H1 (cell line): Measurements from ENCODE around the gene CACNA1E. TPM values are rescaled to one million over a fixed set of nuclear protein-coding genes. Genes with fewer than 3 reads are reported as not detected.

Source experiments
- CTCF ChIA-PET: fragments of 300-600 bp; sonication (Branson Sonifier 250); formaldehyde crosslinking; loops from one replicate; lab custom pipeline; 2021; ENCODE audit not compliant: partially characterized antibody; lab: Charles Lee
- POLR2A ChIA-PET: fragments of 300-600 bp; sonication (Branson Sonifier 250); formaldehyde crosslinking; loops from one replicate; lab custom pipeline; 2021; ENCODE audit warnings: inconsistent platforms; ENCODE audit not compliant: partially characterized antibody; lab: Charles Lee
- DNase-seq, 2 experiments: peaks; one replicate each; pipeline versions ENCODE4 v3.0.0 to v3.0.0-alpha.2; 2010 to 2022; ENCODE audit warnings: low spot score in 2 of 2, low read depth in 1 of 2, mixed read lengths in 1 of 2
- FAIRE-seq: peaks from 2 replicates; lab custom pipeline; 2011; peaks lifted over from hg19 to GRCh38; lab: Jason Lieb, UNC
- H2AFZ ChIP-seq: 2 replicates; pipeline ENCODE4 v1.8.1; 2012; ENCODE audit warnings: low read length, inconsistent platforms
- H2AK5ac ChIP-seq: 2 replicates; pipeline ENCODE4 v1.6.1; 2013; ENCODE audit warnings: low read depth, low read length
- H2BK120ac ChIP-seq: replicated peaks from 2 replicates; pipeline ENCODE3; 2013; ENCODE audit warnings: low read depth, low read length, inconsistent platforms
- H2BK12ac ChIP-seq: 2 replicates; pipeline ENCODE4 v1.6.1; 2013; ENCODE audit warnings: low read depth, low read length
- H2BK15ac ChIP-seq: 2 replicates; pipeline ENCODE4 v1.6.1; 2013; ENCODE audit warnings: low read length
- H2BK20ac ChIP-seq: 2 replicates; pipeline ENCODE4 v1.6.1; 2013; ENCODE audit warnings: low read length
- H2BK5ac ChIP-seq: 2 replicates; pipeline ENCODE4 v1.6.1; 2013; ENCODE audit warnings: low read depth, low read length
- H3K14ac ChIP-seq: 2 replicates; pipeline ENCODE4 v1.6.1; 2013; ENCODE audit warnings: inconsistent platforms; ENCODE audit not compliant: insufficient read length
- H3K18ac ChIP-seq: 2 replicates; pipeline ENCODE4 v1.6.1; 2013; ENCODE audit warnings: low read length; ENCODE audit errors: extremely low read depth
- H3K23ac ChIP-seq: 2 replicates; pipeline ENCODE4 v1.6.1; 2013; ENCODE audit warnings: inconsistent platforms; ENCODE audit not compliant: insufficient read length
- H3K23me2 ChIP-seq: 2 replicates; pipeline ENCODE4 v1.6.1; 2013; ENCODE audit warnings: low read depth, low read length
- H3K27ac ChIP-seq: 2 replicates; pipeline ENCODE4 v1.6.1; 2011; ENCODE audit warnings: low read depth, low read length, inconsistent platforms
- H3K27me3 ChIP-seq, 4 experiments: replicated peaks in 1 of 4; 1 replicate in 1 of 4; 2 replicates in 3 of 4; pipeline versions ENCODE4 v1.6.1 to v1.8.1; 2011 to 2013; ENCODE audit warnings: low read length in 3 of 4, mild to moderate bottlenecking in 3 of 4, inconsistent platforms in 2 of 4, mixed read lengths in 2 of 4, moderate library complexity in 1 of 4; ENCODE audit not compliant: control insufficient read depth in 3 of 4, insufficient read depth in 3 of 4; ENCODE audit errors: extremely low read depth in 1 of 4
- H3K36me3 ChIP-seq, 4 experiments: 2 replicates each; pipeline versions ENCODE4 v1.6.1 to v1.8.1; 2011 to 2013; ENCODE audit warnings: mild to moderate bottlenecking in 4 of 4, low read length in 3 of 4, moderate library complexity in 2 of 4, control low read depth in 1 of 4, inconsistent platforms in 1 of 4; ENCODE audit not compliant: insufficient read depth in 4 of 4, control insufficient read depth in 2 of 4
- H3K4ac ChIP-seq: replicated peaks from 2 replicates; pipeline ENCODE3; 2013; ENCODE audit warnings: low read length, low read depth, mixed read lengths, inconsistent platforms; ENCODE audit not compliant: insufficient read length
- H3K4me1 ChIP-seq, 4 experiments: replicated peaks in 1 of 4; 1 replicate in 1 of 4; 2 replicates in 3 of 4; pipeline versions ENCODE4 v1.6.1 to v1.8.1; 2011 to 2013; ENCODE audit warnings: low read length in 3 of 4, inconsistent platforms in 2 of 4, mixed read lengths in 1 of 4; ENCODE audit not compliant: insufficient read depth in 4 of 4, control insufficient read depth in 3 of 4
- H3K4me2 ChIP-seq, 2 experiments: 2 replicates each; pipeline versions ENCODE4 v1.6.1 to v1.8.1; 2011 to 2013; ENCODE audit warnings: low read depth in 2 of 2, low read length in 2 of 2, control low read depth in 1 of 2, inconsistent platforms in 1 of 2, mild to moderate bottlenecking in 1 of 2; ENCODE audit not compliant: insufficient read depth in 1 of 2
- H3K4me3 ChIP-seq, 4 experiments: fragments of 200-600, 300-600 bp in 1 of 4; sonication (generic), shearing (Covaris generic), sonication (Bioruptor Twin) in 1 of 4; 2 replicates each; pipeline versions ENCODE4 v1.5.1 to v1.8.1; 2011 to 2016; ENCODE audit warnings: low read length in 4 of 4, low read depth in 3 of 4, control low read depth in 2 of 4, inconsistent platforms in 2 of 4, mild to moderate bottlenecking in 2 of 4, mixed read lengths in 1 of 4, moderate library complexity in 1 of 4; ENCODE audit not compliant: insufficient read depth in 2 of 4; ENCODE audit errors: extremely low read depth in 1 of 4
- H3K56ac ChIP-seq: replicated peaks from 2 replicates; pipeline ENCODE3; 2013; ENCODE audit warnings: low read depth, mild to moderate bottlenecking, mixed read lengths, low read length, inconsistent platforms; ENCODE audit not compliant: insufficient read length
- H3K79me1 ChIP-seq: 2 replicates; pipeline ENCODE4 v1.6.1; 2013; ENCODE audit warnings: low read depth, low read length, control low read depth
- H3K79me2 ChIP-seq, 2 experiments: 2 replicates each; pipeline versions ENCODE4 v1.6.1 to v1.8.1; 2012 to 2013; ENCODE audit warnings: low read length in 2 of 2, mild to moderate bottlenecking in 2 of 2, inconsistent platforms in 1 of 2; ENCODE audit not compliant: insufficient read depth in 2 of 2, control insufficient read depth in 1 of 2
- H3K9ac ChIP-seq, 4 experiments: replicated peaks in 1 of 4; 1 replicate in 1 of 4; 2 replicates in 3 of 4; pipeline versions ENCODE4 v1.6.1 to v1.8.1; 2011 to 2013; ENCODE audit warnings: low read depth in 3 of 4, low read length in 3 of 4, control low read depth in 2 of 4, mild to moderate bottlenecking in 2 of 4, moderate library complexity in 2 of 4, inconsistent platforms in 1 of 4; ENCODE audit errors: extremely low read depth in 1 of 4
- H3K9me3 ChIP-seq, 2 experiments: 2 replicates each; pipeline versions ENCODE4 v1.6.1 to v1.8.1; 2012 to 2013; ENCODE audit warnings: mild to moderate bottlenecking in 2 of 2, moderate library complexity in 2 of 2, control low read depth in 1 of 2, inconsistent platforms in 1 of 2, low read depth in 1 of 2, low read length in 1 of 2, mixed read lengths in 1 of 2; ENCODE audit not compliant: insufficient read depth in 2 of 2
- H4K20me1 ChIP-seq, 2 experiments: replicated peaks in 1 of 2; 2 replicates each; pipeline versions ENCODE3 to v1.8.1; 2011 to 2013; ENCODE audit warnings: inconsistent platforms in 2 of 2, low read length in 2 of 2, mild to moderate bottlenecking in 1 of 2; ENCODE audit not compliant: insufficient read depth in 2 of 2, control insufficient read depth in 1 of 2
- H4K5ac ChIP-seq: 2 replicates; pipeline ENCODE4 v1.6.1; 2013; ENCODE audit warnings: low read length, low read depth, mixed read lengths, inconsistent platforms; ENCODE audit not compliant: insufficient read length
- H4K8ac ChIP-seq: 2 replicates; pipeline ENCODE4 v1.8.0; 2013; ENCODE audit warnings: mild to moderate bottlenecking, moderate library complexity, low read length, inconsistent platforms; ENCODE audit not compliant: insufficient read depth; ENCODE audit errors: extremely low read depth
- H4K91ac ChIP-seq: replicated peaks from 2 replicates; pipeline ENCODE3; 2013; ENCODE audit warnings: low read length, mixed read lengths, inconsistent platforms; ENCODE audit not compliant: insufficient read length
- BACH1 ChIP-seq: IDR thresholded peaks from 2 replicates; pipeline ENCODE4 v1.6.1; 2012; ENCODE audit warnings: low read length, improper control_type of control experiment
- BRCA1 ChIP-seq: IDR thresholded peaks from 2 replicates; pipeline ENCODE4 v1.6.1; 2012; ENCODE audit warnings: low read depth, low read length, improper control_type of control experiment
- CBX5 ChIP-seq: fragments of 300-800, 300-1000 bp; sonication (generic); IDR thresholded peaks from 2 replicates; pipeline ENCODE4 v1.7.1; 2016; ENCODE audit warnings: antibody characterized with exemption, low read length, low read depth
- EGR1 ChIP-seq: IDR thresholded peaks from 2 replicates; pipeline ENCODE4 v1.6.1; 2011; ENCODE audit warnings: low read depth, low read length, borderline replicate concordance
- EP300 ChIP-seq, 2 experiments: IDR thresholded peaks; 1 replicate in 1 of 2; 2 replicates in 1 of 2; pipeline ENCODE4 v1.6.1; 2011 to 2012; ENCODE audit warnings: low read depth in 2 of 2, low read length in 2 of 2, mild to moderate bottlenecking in 2 of 2, borderline replicate concordance in 1 of 2, inconsistent platforms in 1 of 2, moderate library complexity in 1 of 2
- KDM4A ChIP-seq: IDR thresholded peaks from one replicate; pipeline ENCODE4 v1.7.1; 2012; ENCODE audit warnings: low read depth, mild to moderate bottlenecking, moderate library complexity, low read length, inconsistent platforms; ENCODE audit not compliant: severe bottlenecking
- MAFK ChIP-seq: IDR thresholded peaks from 2 replicates; pipeline ENCODE4 v1.6.1; 2012; ENCODE audit warnings: low read depth, mild to moderate bottlenecking, improper control_type of control experiment, low read length
- SUZ12 ChIP-seq: fragments of 200-600 bp; sonication (generic); IDR thresholded peaks from 2 replicates; pipeline ENCODE4 v1.6.1; 2012; ENCODE audit warnings: mild to moderate bottlenecking, inconsistent platforms, low read length, moderate library complexity, mixed read lengths
- TCF12 ChIP-seq: IDR thresholded peaks from 2 replicates; pipeline ENCODE4 v1.6.1; 2011; ENCODE audit warnings: low read depth, mild to moderate bottlenecking, low read length
- YY1 ChIP-seq: IDR thresholded peaks from 2 replicates; pipeline ENCODE4 v1.6.1; 2011; ENCODE audit warnings: low read depth, mild to moderate bottlenecking, low read length
- WGBS, 2 experiments: shearing (Covaris generic) in 1 of 2; methylation state at CpG; one replicate each; pipeline versions ENCODE4 v1.1.6 to v1.1.7; 2013 to 2015; ENCODE audit warnings: low lambda C conversion rate in 2 of 2, mixed read lengths in 2 of 2, inconsistent platforms in 1 of 2, low coverage in 1 of 2, missing lambda C conversion rate in 1 of 2; ENCODE audit not compliant: insufficient replicate concordance in 2 of 2, insufficient coverage in 1 of 2, insufficient read length in 1 of 2; ENCODE audit errors: extremely low coverage in 1 of 2, missing lambda C conversion rate in 1 of 2; 5-methylcytosine and 5-hydroxymethylcytosine counted together
- polyA plus RNA-seq, 7 experiments: library from polyadenylated mRNA; depleted of rRNA in 3 of 7; stranded (reverse) in 5 of 7; unstranded in 2 of 7; fragments of >200 nt in 5 of 7; fragments of 200-250 nt in 2 of 7; gene quantifications; 1 replicate in 5 of 7; 2 replicates in 1 of 7; 4 replicates in 1 of 7; pipeline versions ENCODE4 v1.2.1 to v1.2.3, GENCODE V29; 2011 to 2013; ENCODE audit warnings: missing spikeins in 2 of 7, mixed read lengths in 2 of 7
- total RNA-seq: library from RNA; stranded (reverse); fragmentation: NEBNext Ultra II Directional; extraction: Animal tissue kit (Norgen Biotek cat#: 25700); gene quantifications from 2 replicates; pipeline ENCODE4 v1.2.1, GENCODE V29; 2021

The CACNA1E gene
- total and polyA plus RNA-seq, 2 of the 8 experiments (the other 6 are each of a cell fraction or from before 2014, with no cell fraction given), result 0.98 to 1.3 TPM

DNA sequence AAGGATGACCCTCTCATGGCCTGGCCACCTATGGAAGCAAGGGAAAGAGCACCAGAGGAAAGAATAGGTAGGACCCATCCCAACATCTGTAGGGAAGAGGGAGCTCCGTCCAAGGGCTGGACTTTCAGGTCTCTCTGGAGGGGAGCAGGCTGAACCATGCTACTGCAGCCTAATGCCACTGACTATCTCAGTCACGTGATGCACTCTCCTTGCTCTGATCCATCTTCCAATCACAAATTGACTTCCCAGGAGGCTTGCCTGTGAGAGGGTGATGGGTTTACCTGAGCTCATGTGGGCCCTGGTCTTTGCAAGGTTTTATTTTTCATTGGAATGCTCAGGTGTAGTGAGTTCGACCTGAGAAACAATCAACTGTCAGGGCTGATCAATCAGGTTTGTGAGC lies 128.8 kb downstream of the CACNA1E start:
- Histone ChIP-seq H3K27ac (no peak overlapping the region), H3K4me1 (peaks cover 3 to 14% (median 13%) of the 10 kb centered on the region in 4 experiments; a peak in 6 of 7 replicates), H3K9ac (no peak overlapping the region), H4K8ac (no peak overlapping the region), H3K14ac (no peak overlapping the region), H2BK20ac (no peak overlapping the region; the same call in 1 of the 2 replicates), H2AFZ (no peak overlapping the region), H3K4ac (no peak overlapping the region), H2BK12ac (no peak overlapping the region), H2BK5ac (no peak overlapping the region), H3K9me3 (no peaks in the 10 kb centered on the region), H3K27me3 (no peaks in the 10 kb centered on the region; a peak in 2 of 7 replicates), H3K79me1 (no peaks in the 10 kb centered on the region), H3K56ac (no peak overlapping the region), H3K79me2 (no peaks in the 10 kb centered on the region; a peak in 2 of 4 replicates), H3K4me3 (no peak overlapping the region), H4K20me1 (no peaks in the 10 kb centered on the region), H2BK120ac (no peak overlapping the region), H4K5ac (no peak overlapping the region), H4K91ac (no peak overlapping the region), H3K4me2 (no peak overlapping the region), H3K36me3 (no peaks in the 10 kb centered on the region), H2BK15ac (no peak overlapping the region), H2AK5ac (no peak overlapping the region), H3K23me2 (peaks cover 2% of the 10 kb centered on the region; the same call in 1 of the 2 replicates), H3K18ac (peak overlapping the region; percentile 63; the same call in 1 of the 2 replicates), H3K23ac (no peak overlapping the region)
- 89% methylated on average over 3 of the region's 3 CpGs; no CpG with 5 or more reads in 1 of the 2 experiments for WGBS, 2 experiments
- no peak for FAIRE-seq
- no peak for DNase-seq
- ChIA-PET CTCF (interaction anchor here (1.5 kb wide), 1 partner anchor 134 kb away, joined by 3 read pairs; no protein-coding TSS in a partner anchor), POLR2A (no interaction called here)
- TF ChIP-seq KDM4A (no peak), YY1 (no peak), TCF12 (no peak), EGR1 (no peak), MAFK (no peak), SUZ12 (no peak), EP300 (IDR thresholded peaks at IDR 0.05; ENCODE audit: borderline replicate concordance in 1 of 2, low read depth in 2 of 2, low read length in 2 of 2) (no peak), BRCA1 (no peak), BACH1 (no peak), CBX5 (no peak)
